Measurements from ENCODE around the gene POC1A. TPM values are rescaled to one million over a fixed set of nuclear protein-coding genes. Genes with fewer than 3 reads are reported as not detected.
"Not testable (repeated sequence)": the region's sequence is repeated elsewhere in the genome, so short reads cannot be mapped to it uniquely, and the experiment has no call there.

POC1A gene
- total RNA-seq, 2 donors from 2014 or later = 14.9 to 35.3 TPM

- Mint-ChIP-seq H3K36me3 (no peaks in the 10 kb centered on the region), H3K27ac (no peak overlapping the region), H3K9me3 (no peaks in the 10 kb centered on the region), H3K27me3 (no peaks in the 10 kb centered on the region), H3K4me3 (no peak overlapping the region), H3K4me1 (ENCODE audit: low read depth in 2 of 2) (peaks cover 12 to 13% of the 10 kb centered on the region in 2 donors)
- no peak for DNase-seq (ENCODE audit: low spot score)
- ATAC-seq = no peak
Measured at GRCh38 chr3:52177701-52178042, 23.4 kb upstream of the POC1A start.

GRCh38 chr3:52176951-52177700 is 22.9 kb upstream of the POC1A start:
- no peaks in the 10 kb centered on the region for H3K27me3 Mint-ChIP-seq
- ATAC-seq (no peak), DNase-seq (ENCODE audit: low spot score) (no peak)
- H3K4me1 Mint-ChIP-seq (ENCODE audit: low read depth in 2 of 2) = peaks cover 6 to 8% of the 10 kb centered on the region in 2 donors
- no peak overlapping the region for H3K4me3 Mint-ChIP-seq
- H3K9me3 Mint-ChIP-seq = no peaks in the 10 kb centered on the region
- H3K27ac Mint-ChIP-seq = no peak overlapping the region
- H3K36me3 Mint-ChIP-seq = no peaks in the 10 kb centered on the region

GRCh38 chr3:52176180-52176752 is 22.0 kb upstream of the POC1A start:
- Mint-ChIP-seq H3K4me3 (no peak overlapping the region), H3K4me1 (ENCODE audit: low read depth in 2 of 2) (no peaks in the 10 kb centered on the region)

GRCh38 chr3:52175416-52176179 is 21.4 kb upstream of the POC1A start:
- Mint-ChIP-seq H3K27ac (no peak overlapping the region), H3K4me3 (no peak overlapping the region), H3K27me3 (no peaks in the 10 kb centered on the region), H3K36me3 (no peaks in the 10 kb centered on the region), H3K4me1 (ENCODE audit: low read depth in 2 of 2) (no peaks in the 10 kb centered on the region), H3K9me3 (no peaks in the 10 kb centered on the region)
- DNase-seq (ENCODE audit: low spot score) = no peak
- no peak for ATAC-seq

More at GRCh38 chr3:52176180-52176752, 22.0 kb upstream of the POC1A start:
- no peak for DNase-seq (ENCODE audit: low spot score)
- H3K27me3 Mint-ChIP-seq = no peaks in the 10 kb centered on the region
- no peak overlapping the region for H3K27ac Mint-ChIP-seq
- H3K9me3 Mint-ChIP-seq = no peaks in the 10 kb centered on the region
- no peak for ATAC-seq
- no peaks in the 10 kb centered on the region for H3K36me3 Mint-ChIP-seq

DNA sequence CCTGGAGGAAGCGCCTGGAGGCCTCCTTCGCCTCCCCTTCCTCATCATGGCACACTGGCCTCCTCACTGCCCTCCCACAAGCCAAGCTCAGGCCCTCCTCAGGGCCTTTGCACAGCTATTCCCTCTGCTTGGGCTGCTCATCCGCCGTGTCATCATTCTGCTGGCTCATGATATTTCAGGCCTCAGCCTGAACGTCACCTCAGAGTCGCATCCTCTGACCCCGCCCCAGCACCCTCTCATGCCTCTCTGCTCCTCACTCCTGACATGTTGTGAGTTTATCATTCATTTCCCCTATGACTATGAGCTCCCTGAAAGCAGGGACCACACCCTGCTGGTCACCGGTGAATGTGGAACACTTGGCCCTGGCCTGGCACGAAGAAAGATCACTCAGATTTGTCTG is 20.7 kb upstream of the POC1A start:
- Mint-ChIP-seq H3K4me1 (ENCODE audit: low read depth in 2 of 2) (no peaks in the 10 kb centered on the region), H3K27ac (no peak overlapping the region), H3K27me3 (no peaks in the 10 kb centered on the region), H3K4me3 (no peak overlapping the region), H3K36me3 (no peaks in the 10 kb centered on the region), H3K9me3 (no peaks in the 10 kb centered on the region)
- ATAC-seq (no peak), DNase-seq (ENCODE audit: low spot score) (no peak)

GRCh38 chr3:52173101-52173500 is 18.9 kb upstream of the POC1A start:
- Mint-ChIP-seq H3K27ac (no peak overlapping the region), H3K4me1 (ENCODE audit: low read depth in 2 of 2) (no peaks in the 10 kb centered on the region), H3K36me3 (no peaks in the 10 kb centered on the region), H3K27me3 (no peaks in the 10 kb centered on the region), H3K9me3 (no peaks in the 10 kb centered on the region), H3K4me3 (no peak overlapping the region)
- no peak for ATAC-seq
- no peak for DNase-seq (ENCODE audit: low spot score)

DNA sequence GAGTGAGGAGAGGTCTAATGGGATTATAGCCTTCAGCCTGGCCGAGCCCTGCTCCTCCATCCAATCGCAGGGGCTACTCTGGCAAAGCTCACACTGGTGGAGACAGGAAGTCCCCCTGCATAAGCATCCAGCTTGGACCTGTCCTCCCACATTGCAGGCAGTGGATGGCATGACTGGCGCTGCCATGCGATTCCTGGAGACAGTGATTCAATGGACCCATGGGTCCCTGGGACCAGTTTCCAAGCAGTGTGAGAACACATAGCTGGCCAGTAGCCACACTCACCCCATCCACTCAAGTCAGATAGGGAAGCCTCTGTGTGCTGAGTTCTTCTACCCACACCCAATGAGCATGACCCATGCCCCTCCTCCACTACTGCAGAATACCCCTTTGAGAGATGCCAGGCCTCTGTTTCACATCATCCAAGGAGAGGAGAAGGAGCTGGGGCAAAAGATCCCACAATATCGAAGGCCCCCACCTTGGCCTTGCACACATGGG is 18.1 kb upstream of the POC1A start:
- no peak overlapping the region for H3K4me3 Mint-ChIP-seq
- H3K9me3 Mint-ChIP-seq = no peaks in the 10 kb centered on the region
- no peaks in the 10 kb centered on the region for H3K4me1 Mint-ChIP-seq (ENCODE audit: low read depth in 2 of 2)
- H3K27ac Mint-ChIP-seq = no peak overlapping the region
- no peak for DNase-seq (ENCODE audit: low spot score)
- no peak for ATAC-seq
- H3K36me3 Mint-ChIP-seq = no peaks in the 10 kb centered on the region
- H3K27me3 Mint-ChIP-seq = no peaks in the 10 kb centered on the region

DNA sequence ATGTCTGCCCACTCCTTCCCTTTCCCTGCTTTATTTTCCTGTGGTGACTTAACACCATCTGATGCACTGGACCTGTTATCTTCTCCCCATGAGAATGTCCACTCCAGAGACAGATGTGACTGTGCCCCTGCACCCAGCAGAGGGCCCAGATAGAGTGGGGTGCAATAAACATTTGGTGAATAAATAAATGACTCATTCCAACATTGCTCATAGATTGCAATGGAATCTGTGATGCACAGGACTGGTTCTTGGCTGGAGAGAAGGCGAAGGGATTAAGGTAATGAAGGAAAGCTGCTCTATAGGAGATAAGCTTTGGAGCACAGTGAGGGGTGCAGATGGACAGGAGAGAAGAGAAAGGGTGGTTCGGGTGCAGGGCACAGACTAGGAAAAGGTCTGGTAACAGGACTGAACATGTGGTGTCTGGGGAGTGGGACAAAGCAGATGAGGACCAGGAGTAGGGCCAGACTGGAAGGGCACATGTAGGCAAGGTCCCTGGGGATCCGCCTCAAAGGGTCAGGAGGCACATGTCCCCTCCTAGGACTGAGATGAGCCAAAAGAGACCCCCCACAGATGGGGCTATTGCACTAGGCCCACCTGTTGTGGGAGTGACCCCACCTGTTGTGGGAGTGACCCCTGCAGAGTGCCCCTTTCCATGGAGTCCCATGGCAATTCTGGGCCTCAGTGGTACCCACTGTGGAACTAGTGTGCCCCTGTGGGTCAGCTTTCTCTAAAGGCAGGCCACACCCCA is 17.5 kb upstream of the POC1A start:
- Mint-ChIP-seq H3K27ac (no peak overlapping the region), H3K36me3 (no peaks in the 10 kb centered on the region)
- peak in 1 of 2 donors; percentile 21 for ATAC-seq

GRCh38 chr3:52170217-52170616 is 16.0 kb upstream of the POC1A start:
- not testable (repeated sequence) for H3K36me3 Mint-ChIP-seq; H3K4me1 Mint-ChIP-seq (ENCODE audit: low read depth in 2 of 2); H3K27me3 Mint-ChIP-seq; H3K27ac Mint-ChIP-seq; DNase-seq (ENCODE audit: low spot score); ATAC-seq; H3K4me3 Mint-ChIP-seq; H3K9me3 Mint-ChIP-seq

More for the DNA sequence above, 17.5 kb upstream of the POC1A start:
- H3K4me3 Mint-ChIP-seq = no peak overlapping the region
- H3K4me1 Mint-ChIP-seq (ENCODE audit: low read depth in 2 of 2) = no peaks in the 10 kb centered on the region
- DNase-seq (ENCODE audit: low spot score) = no peak
- H3K27me3 Mint-ChIP-seq = no peaks in the 10 kb centered on the region
- no peaks in the 10 kb centered on the region for H3K9me3 Mint-ChIP-seq

GRCh38 chr3:52167240-52167639 is 13.0 kb upstream of the POC1A start:
- ATAC-seq (no peak), DNase-seq (ENCODE audit: low spot score) (no peak)
- Mint-ChIP-seq H3K27me3 (no peaks in the 10 kb centered on the region), H3K36me3 (no peaks in the 10 kb centered on the region), H3K4me3 (no peak overlapping the region), H3K4me1 (ENCODE audit: low read depth in 2 of 2) (no peaks in the 10 kb centered on the region), H3K9me3 (no peaks in the 10 kb centered on the region), H3K27ac (no peak overlapping the region)

DNA sequence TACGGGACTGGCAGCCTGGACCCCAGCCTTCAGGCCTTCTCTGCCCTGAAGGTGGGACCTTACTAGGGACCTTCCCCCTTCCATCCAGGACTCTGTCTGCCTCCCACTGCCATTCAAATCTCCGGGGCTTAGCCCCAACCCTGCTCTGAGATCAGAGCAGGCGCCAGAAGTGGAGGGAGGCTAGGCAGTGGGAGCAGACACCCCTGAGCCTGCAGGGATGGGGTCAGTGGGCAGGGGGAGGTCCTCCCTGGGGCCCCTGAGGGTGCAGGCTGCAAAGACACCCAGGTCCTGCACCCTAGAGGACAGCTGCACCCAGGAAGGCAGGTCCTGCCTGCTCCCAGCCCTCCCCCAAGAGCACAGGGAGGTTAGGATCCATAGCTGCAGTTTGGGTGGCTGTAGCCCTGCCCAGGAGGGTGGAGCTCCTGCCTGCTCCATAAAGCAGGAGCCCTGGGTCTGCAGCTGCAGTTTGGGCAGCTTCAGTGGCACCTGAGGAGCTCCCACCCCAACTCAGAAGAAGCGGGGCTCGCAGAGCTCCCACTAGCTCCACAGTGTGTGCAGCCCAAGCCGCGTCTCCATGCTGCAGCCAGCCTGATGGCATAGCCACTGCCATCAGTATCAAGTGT is 8.1 kb upstream of the POC1A start:
- Mint-ChIP-seq H3K36me3 (no peaks in the 10 kb centered on the region), H3K9me3 (no peaks in the 10 kb centered on the region), H3K4me1 (ENCODE audit: low read depth in 2 of 2) (no peaks in the 10 kb centered on the region), H3K4me3 (no peak overlapping the region), H3K27ac (no peak overlapping the region), H3K27me3 (no peaks in the 10 kb centered on the region)
- DNase-seq (ENCODE audit: low spot score) = no peak
- no peak for ATAC-seq

DNA sequence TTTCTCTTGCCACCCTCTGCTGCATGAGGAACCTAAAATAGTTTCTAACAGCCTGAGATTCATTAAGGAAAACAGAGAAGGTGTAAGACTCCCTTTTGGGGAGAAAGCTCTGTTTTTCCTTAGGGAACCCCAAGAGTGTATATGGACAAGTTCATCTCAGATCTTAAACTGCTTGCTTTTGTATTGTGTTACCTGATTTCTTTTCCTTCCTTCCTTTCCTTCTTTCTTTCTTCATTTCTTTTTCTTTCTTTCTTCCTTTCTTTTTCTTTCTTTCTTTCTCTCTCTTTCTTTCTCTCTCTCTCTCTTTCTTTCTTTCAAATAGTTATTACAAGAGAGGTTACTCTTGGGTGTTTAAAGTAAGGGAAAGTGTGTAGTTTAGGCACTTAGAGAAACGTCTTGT is 5.3 kb upstream of the POC1A start:
- Mint-ChIP-seq H3K9me3 (no peaks in the 10 kb centered on the region), H3K4me3 (no peak overlapping the region), H3K36me3 (no peaks in the 10 kb centered on the region), H3K27me3 (no peaks in the 10 kb centered on the region), H3K4me1 (ENCODE audit: low read depth in 2 of 2) (peaks cover 6 to 7% of the 10 kb centered on the region in 2 donors), H3K27ac (no peak overlapping the region)
- ATAC-seq = no peak
- DNase-seq (ENCODE audit: low spot score) = no peak

DNA sequence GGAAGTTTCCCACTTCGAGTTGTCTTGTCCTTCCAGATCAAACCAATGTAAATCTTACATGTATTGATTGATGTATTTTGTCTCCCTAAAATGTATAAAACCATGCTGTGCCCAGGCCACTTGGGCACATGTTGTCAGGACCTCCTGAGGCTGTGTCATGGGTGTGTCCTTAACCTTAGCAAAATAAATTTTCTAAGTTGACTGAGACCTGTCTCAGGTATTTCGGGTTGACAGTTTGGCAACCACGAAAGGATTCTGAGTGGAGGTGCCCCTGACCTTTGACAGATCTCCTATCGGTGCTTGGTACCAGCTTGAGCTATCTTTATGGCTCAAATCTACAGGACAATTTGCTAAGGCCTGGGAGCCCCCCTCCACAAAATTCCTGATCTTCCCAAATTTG is 1.7 kb upstream of the POC1A start:
- Mint-ChIP-seq H3K27ac (peak overlapping the region; percentile 83 to 95), H3K4me1 (ENCODE audit: low read depth in 2 of 2) (peaks cover 11 to 12% of the 10 kb centered on the region in 2 donors)
- no peak for ATAC-seq

More for the DNA sequence above, 1.7 kb upstream of the POC1A start:
- Mint-ChIP-seq H3K4me3 (peak overlapping the region; percentile 85), H3K27me3 (no peaks in the 10 kb centered on the region), H3K36me3 (no peaks in the 10 kb centered on the region), H3K9me3 (no peaks in the 10 kb centered on the region)
- no peak for DNase-seq (ENCODE audit: low spot score)
